ENCODE measurements around the gene VWA7. TPM values are rescaled to one million over a fixed set of nuclear protein-coding genes. Genes with fewer than 3 reads are reported as not detected.

VWA7 gene
- total RNA-seq, 2 donors from 2014 or later = 4.2 to 6.3 TPM

DNA sequence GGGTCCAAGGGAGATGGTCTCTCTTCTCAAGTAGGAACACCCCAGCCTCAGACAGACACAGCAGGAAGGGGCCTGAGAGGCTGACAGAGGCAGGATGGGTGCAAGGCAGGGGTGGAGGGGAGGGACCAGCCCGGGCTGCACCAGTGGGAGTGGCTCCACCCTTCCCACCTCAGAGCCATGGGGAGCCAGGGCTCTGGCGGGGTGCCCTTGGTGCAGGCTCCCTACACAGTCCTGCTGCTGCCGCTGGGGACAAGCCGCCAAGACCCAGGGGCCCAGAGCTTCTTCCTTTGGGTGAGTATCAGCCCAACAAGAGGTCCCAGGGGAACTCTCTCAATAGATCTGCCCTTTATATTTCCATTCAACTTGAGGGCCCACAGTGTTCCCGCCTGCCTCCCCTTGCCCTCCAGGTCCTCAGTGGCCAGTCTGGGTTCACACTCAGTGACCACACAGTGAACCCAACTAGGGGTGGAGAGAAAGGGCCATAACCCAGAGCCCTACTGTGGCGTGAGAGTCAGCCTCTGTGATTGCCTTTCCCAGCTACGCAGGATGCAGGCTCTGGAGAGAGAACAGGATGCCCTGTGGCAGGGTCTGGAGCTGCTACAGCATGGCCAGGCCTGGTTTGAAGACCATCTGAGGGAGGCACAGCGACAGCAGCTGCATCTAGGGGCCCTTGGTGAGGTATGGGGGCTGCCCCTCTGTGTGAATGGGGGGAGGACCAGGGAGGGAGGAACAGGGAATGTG, 14.1 kb downstream of the VWA7 start:
- peaks cover 4% of the 10 kb centered on the region for H3K4me1 ChIP-seq
- ATAC-seq (no peak), DNase-seq (no peak)
- no peak for TF ChIP-seq POLR2A (IDR thresholded peaks at IDR 0.05)
- TF ChIP-seq, protein P1, sequence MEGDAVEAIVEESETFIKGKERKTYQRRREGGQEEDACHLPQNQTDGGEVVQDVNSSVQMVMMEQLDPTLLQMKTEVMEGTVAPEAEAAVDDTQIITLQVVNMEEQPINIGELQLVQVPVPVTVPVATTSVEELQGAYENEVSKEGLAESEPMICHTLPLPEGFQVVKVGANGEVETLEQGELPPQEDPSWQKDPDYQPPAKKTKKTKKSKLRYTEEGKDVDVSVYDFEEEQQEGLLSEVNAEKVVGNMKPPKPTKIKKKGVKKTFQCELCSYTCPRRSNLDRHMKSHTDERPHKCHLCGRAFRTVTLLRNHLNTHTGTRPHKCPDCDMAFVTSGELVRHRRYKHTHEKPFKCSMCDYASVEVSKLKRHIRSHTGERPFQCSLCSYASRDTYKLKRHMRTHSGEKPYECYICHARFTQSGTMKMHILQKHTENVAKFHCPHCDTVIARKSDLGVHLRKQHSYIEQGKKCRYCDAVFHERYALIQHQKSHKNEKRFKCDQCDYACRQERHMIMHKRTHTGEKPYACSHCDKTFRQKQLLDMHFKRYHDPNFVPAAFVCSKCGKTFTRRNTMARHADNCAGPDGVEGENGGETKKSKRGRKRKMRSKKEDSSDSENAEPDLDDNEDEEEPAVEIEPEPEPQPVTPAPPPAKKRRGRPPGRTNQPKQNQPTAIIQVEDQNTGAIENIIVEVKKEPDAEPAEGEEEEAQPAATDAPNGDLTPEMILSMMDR (IDR thresholded peaks at IDR 0.05) = no peak
- no peaks in the 10 kb centered on the region for H3K36me3 ChIP-seq (replicated peaks in 1 of 2; ENCODE audit: insufficient read depth in 1 of 2, low read depth in 2 of 2)
- intact Hi-C loops (cut with DNase I) = no loop called here
- no peaks in the 10 kb centered on the region for H3K9me3 ChIP-seq
- 69 to 70% methylated on average over 3 to 8 of the region's 8 CpGs for WGBS, 2 donors
- no peak overlapping the region for H3K4me3 ChIP-seq
- H3K27ac ChIP-seq = no peak overlapping the region
- H3K27me3 ChIP-seq = no peaks in the 10 kb centered on the region

GRCh38 chr6:31762356-31762755, 14.8 kb downstream of the VWA7 start, which contains the start of gene SAPCD1:
Gene SAPCD1 (plus strand): TSS chr6:31762656. CDS start chr6:31763055, 399 bp downstream.
- H3K4me3 ChIP-seq = no peak within 1 kb of the TSS
- WGBS, 2 donors = 67 to 68% methylated on average over 4 of the region's 4 CpGs
- H3K9me3 ChIP-seq = no peaks in the 10 kb centered on the region
- H3K27ac ChIP-seq = no peak within 1 kb of the TSS
- no peaks in the 10 kb centered on the region for H3K36me3 ChIP-seq (replicated peaks in 1 of 2; ENCODE audit: insufficient read depth in 1 of 2, low read depth in 2 of 2)
- ATAC-seq (no peak), DNase-seq (no peak)
- intact Hi-C loops (cut with DNase I) = no loop called here
- H3K27me3 ChIP-seq = no peaks in the 10 kb centered on the region
- no peak for TF ChIP-seq POLR2A (IDR thresholded peaks at IDR 0.05)
- TF ChIP-seq, protein P1 (IDR thresholded peaks at IDR 0.05) = no peak
- peaks cover 4% of the 10 kb centered on the region for H3K4me1 ChIP-seq

DNA sequence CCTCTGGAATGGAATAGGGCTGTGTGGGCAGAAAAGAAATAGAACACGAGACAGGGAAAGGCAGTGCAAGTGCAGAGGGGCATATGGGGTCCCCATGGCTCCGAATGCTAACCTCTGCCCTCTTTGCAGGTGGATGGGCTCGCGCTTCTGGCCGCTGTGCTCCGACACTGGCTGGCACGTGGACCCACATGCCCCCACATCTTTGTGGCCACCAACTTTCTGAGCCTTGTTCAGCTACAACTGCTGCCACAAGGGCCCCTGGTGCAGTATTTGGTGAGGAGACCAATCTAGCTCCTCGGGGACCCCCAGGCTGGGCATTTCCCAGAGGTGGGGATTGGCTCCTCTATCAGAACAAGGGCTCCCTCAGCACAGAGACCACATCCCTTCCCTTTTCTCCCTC, 15.8 kb downstream of the VWA7 start:
- no peak for TF ChIP-seq POLR2A (IDR thresholded peaks at IDR 0.05)
- TF ChIP-seq, protein P1 (IDR thresholded peaks at IDR 0.05) = no peak
- peaks cover 3% of the 10 kb centered on the region for H3K4me1 ChIP-seq
- H3K9me3 ChIP-seq = no peaks in the 10 kb centered on the region
- H3K27me3 ChIP-seq = no peaks in the 10 kb centered on the region
- 80 to 89% methylated on average over 2 to 7 of the region's 8 CpGs for WGBS, 2 donors
- no peak overlapping the region for H3K4me3 ChIP-seq
- no peak for ATAC-seq
- no peak for DNase-seq
- no peak overlapping the region for H3K27ac ChIP-seq
- no peaks in the 10 kb centered on the region for H3K36me3 ChIP-seq (replicated peaks in 1 of 2; ENCODE audit: insufficient read depth in 1 of 2, low read depth in 2 of 2)
- intact Hi-C loops (cut with DNase I) = no loop called here

DNA sequence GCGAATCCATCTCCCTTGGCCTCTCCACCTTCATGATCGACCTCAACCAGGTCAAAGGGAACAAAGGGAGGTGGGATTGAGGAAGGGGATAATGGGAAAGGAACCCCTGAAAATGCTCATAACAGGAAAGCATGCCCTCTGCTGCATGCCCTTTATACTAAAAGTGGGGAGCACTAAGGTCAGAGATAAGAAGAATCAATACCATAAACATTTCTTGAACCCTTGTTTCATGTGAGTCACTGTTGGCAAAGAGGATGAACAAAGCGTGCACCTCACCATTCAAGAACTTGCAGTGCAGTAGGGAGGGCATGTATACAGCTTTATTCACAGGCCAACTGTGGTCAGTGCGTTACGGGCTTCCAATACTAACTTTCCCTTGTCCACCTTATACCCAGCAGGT, 16.3 kb downstream of the VWA7 start:
- Histone ChIP-seq H3K27ac (no peak overlapping the region), H3K27me3 (no peaks in the 10 kb centered on the region), H3K36me3 (replicated peaks in 1 of 2; ENCODE audit: insufficient read depth in 1 of 2, low read depth in 2 of 2) (no peaks in the 10 kb centered on the region), H3K4me1 (no peaks in the 10 kb centered on the region), H3K4me3 (no peak overlapping the region), H3K9me3 (no peaks in the 10 kb centered on the region)
- 73 to 79% methylated on average over 5 of the region's 5 CpGs for WGBS, 2 donors
- ATAC-seq (no peak), DNase-seq (no peak)
- intact Hi-C loops (cut with DNase I) = no loop called here
- TF ChIP-seq POLR2A (IDR thresholded peaks at IDR 0.05) = no peak
- TF ChIP-seq, protein P1 (IDR thresholded peaks at IDR 0.05) = no peak

GRCh38 chr6:31758281-31758680, 18.8 kb downstream of the VWA7 start:
- Histone ChIP-seq H3K4me3 (no peak overlapping the region), H3K36me3 (replicated peaks in 1 of 2; ENCODE audit: insufficient read depth in 1 of 2, low read depth in 2 of 2) (no peaks in the 10 kb centered on the region), H3K27ac (no peak overlapping the region), H3K9me3 (no peaks in the 10 kb centered on the region), H3K4me1 (no peaks in the 10 kb centered on the region), H3K27me3 (no peaks in the 10 kb centered on the region)
- WGBS, 2 donors = 82 to 86% methylated on average over 2 of the region's 2 CpGs
- DNase-seq (no peak), ATAC-seq (no peak)
- intact Hi-C loops (cut with DNase I) = no loop called here
- TF ChIP-seq POLR2A (IDR thresholded peaks at IDR 0.05) = no peak
- TF ChIP-seq, protein P1 (IDR thresholded peaks at IDR 0.05) = no peak

Measured in body of pancreas (tissue), 4 donors.